ENCODE measurements around the gene SPATS2L.
A peak's percentile ranks its signal among the peaks of the same experiment; 100 is the strongest.

SPATS2L gene

GRCh38 chr2:200302940-200303727 lies 3.4 kb upstream of the SPATS2L start:
- FAIRE-seq = no peak
- TF ChIP-seq POLR2A (IDR thresholded peaks at IDR 0.05; ENCODE audit: low read depth, low read length) (no peak), POLR2AphosphoS5 (IDR thresholded peaks at IDR 0.05; ENCODE audit: low read depth, low read length) (no peak), TAF1 (IDR thresholded peaks at IDR 0.05; ENCODE audit: low read depth, low read length) (no peak), PAX5 (IDR thresholded peaks at IDR 0.05; ENCODE audit: insufficient read depth, low read length, severe bottlenecking) (no peak), SPI1 (IDR thresholded peaks at IDR 0.05; ENCODE audit: low read depth, low read length) (no peak), POU2F2 (IDR thresholded peaks at IDR 0.05; ENCODE audit: low read depth, low read length) (no peak)
- DNase-seq (ENCODE audit: insufficient read length, low spot score) = no peak

GRCh38 chr2:200305797-200306195 lies 697 bp upstream of the SPATS2L start:
- FAIRE-seq (peak; percentile 13), DNase-seq (ENCODE audit: insufficient read length, low spot score) (peak; percentile 9)
- TF ChIP-seq POLR2AphosphoS5 (IDR thresholded peaks at IDR 0.05; ENCODE audit: low read depth, low read length) (no peak), POU2F2 (IDR thresholded peaks at IDR 0.05; ENCODE audit: low read depth, low read length) (no peak), TAF1 (IDR thresholded peaks at IDR 0.05; ENCODE audit: low read depth, low read length) (no peak), SPI1 (IDR thresholded peaks at IDR 0.05; ENCODE audit: low read depth, low read length) (no peak), POLR2A (IDR thresholded peaks at IDR 0.05; ENCODE audit: low read depth, low read length) (no peak), PAX5 (IDR thresholded peaks at IDR 0.05; ENCODE audit: insufficient read depth, low read length, severe bottlenecking) (no peak)

- peak; percentile 36 for DNase-seq (ENCODE audit: insufficient read length, low spot score)
Measured at GRCh38 chr2:200306931-200307723, 634 bp downstream of the SPATS2L start.

GRCh38 chr2:200307724-200308545 lies 1.4 kb downstream of the SPATS2L start:
- no peak for DNase-seq (ENCODE audit: insufficient read length, low spot score)
- FAIRE-seq = no peak
- TF ChIP-seq PAX5 (IDR thresholded peaks at IDR 0.05; ENCODE audit: insufficient read depth, low read length, severe bottlenecking) (no peak), POU2F2 (IDR thresholded peaks at IDR 0.05; ENCODE audit: low read depth, low read length) (no peak), POLR2A (IDR thresholded peaks at IDR 0.05; ENCODE audit: low read depth, low read length) (no peak), SPI1 (IDR thresholded peaks at IDR 0.05; ENCODE audit: low read depth, low read length) (no peak), TAF1 (IDR thresholded peaks at IDR 0.05; ENCODE audit: low read depth, low read length) (no peak), POLR2AphosphoS5 (IDR thresholded peaks at IDR 0.05; ENCODE audit: low read depth, low read length) (no peak)

More at GRCh38 chr2:200306931-200307723, 634 bp downstream of the SPATS2L start:
- peak; percentile 73 for FAIRE-seq
- no peak for TF ChIP-seq TAF1 (IDR thresholded peaks at IDR 0.05; ENCODE audit: low read depth, low read length)
- no peak for TF ChIP-seq SPI1 (IDR thresholded peaks at IDR 0.05; ENCODE audit: low read depth, low read length)
- no peak for TF ChIP-seq PAX5 (IDR thresholded peaks at IDR 0.05; ENCODE audit: insufficient read depth, low read length, severe bottlenecking)
- no peak for TF ChIP-seq POLR2AphosphoS5 (IDR thresholded peaks at IDR 0.05; ENCODE audit: low read depth, low read length)
- no peak for TF ChIP-seq POU2F2 (IDR thresholded peaks at IDR 0.05; ENCODE audit: low read depth, low read length)
- no peak for TF ChIP-seq POLR2A (IDR thresholded peaks at IDR 0.05; ENCODE audit: low read depth, low read length)

GRCh38 chr2:200308546-200309295 lies 2.2 kb downstream of the SPATS2L start:
- TF ChIP-seq POU2F2 (IDR thresholded peaks at IDR 0.05; ENCODE audit: low read depth, low read length) (no peak), PAX5 (IDR thresholded peaks at IDR 0.05; ENCODE audit: insufficient read depth, low read length, severe bottlenecking) (no peak), TAF1 (IDR thresholded peaks at IDR 0.05; ENCODE audit: low read depth, low read length) (no peak), SPI1 (IDR thresholded peaks at IDR 0.05; ENCODE audit: low read depth, low read length) (no peak), POLR2AphosphoS5 (IDR thresholded peaks at IDR 0.05; ENCODE audit: low read depth, low read length) (no peak), POLR2A (IDR thresholded peaks at IDR 0.05; ENCODE audit: low read depth, low read length) (no peak)
- DNase-seq (ENCODE audit: insufficient read length, low spot score) (no peak), FAIRE-seq (peak; percentile 58)

- no peak for TF ChIP-seq POU2F2 (IDR thresholded peaks at IDR 0.05; ENCODE audit: low read depth, low read length)
- no peak for TF ChIP-seq SPI1 (IDR thresholded peaks at IDR 0.05; ENCODE audit: low read depth, low read length)
- TF ChIP-seq TAF1 (IDR thresholded peaks at IDR 0.05; ENCODE audit: low read depth, low read length) = no peak
- TF ChIP-seq POLR2A (IDR thresholded peaks at IDR 0.05; ENCODE audit: low read depth, low read length) = no peak
- TF ChIP-seq POLR2AphosphoS5 (IDR thresholded peaks at IDR 0.05; ENCODE audit: low read depth, low read length) = no peak
- no peak for TF ChIP-seq PAX5 (IDR thresholded peaks at IDR 0.05; ENCODE audit: insufficient read depth, low read length, severe bottlenecking)
- peak; percentile 54 for FAIRE-seq
Measured at GRCh38 chr2:200309296-200310049, 3.0 kb downstream of the SPATS2L start.

GRCh38 chr2:200310545-200310971 lies 4.1 kb downstream of the SPATS2L start:
- DNase-seq (ENCODE audit: insufficient read length, low spot score) (no peak), FAIRE-seq (peak; percentile 45)
- no peak for TF ChIP-seq PAX5 (IDR thresholded peaks at IDR 0.05; ENCODE audit: insufficient read depth, low read length, severe bottlenecking)

More at GRCh38 chr2:200309296-200310049, 3.0 kb downstream of the SPATS2L start:
- DNase-seq (ENCODE audit: insufficient read length, low spot score) = no peak

DNA sequence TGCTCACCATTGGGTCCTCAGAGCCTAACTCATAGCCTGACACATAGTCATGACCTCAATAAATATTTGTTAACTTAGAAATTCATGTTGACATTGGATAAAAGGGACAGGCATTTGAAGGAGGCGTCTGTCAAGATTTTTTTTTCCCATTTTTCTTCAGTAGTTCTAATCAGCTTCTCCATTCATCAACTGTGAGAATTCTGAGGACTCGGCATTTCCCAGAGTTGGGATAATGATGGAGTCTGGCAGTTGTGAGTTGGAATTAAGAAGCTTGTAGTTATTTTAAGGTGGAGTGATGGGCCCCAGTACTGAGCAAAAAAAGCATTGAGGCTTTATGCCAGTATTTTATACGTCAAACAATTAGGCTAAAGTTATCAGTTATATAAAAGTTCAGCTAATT lies 4.6 kb downstream of the SPATS2L start:
- no peak for TF ChIP-seq POLR2A (IDR thresholded peaks at IDR 0.05; ENCODE audit: low read depth, low read length)
- TF ChIP-seq SPI1 (IDR thresholded peaks at IDR 0.05; ENCODE audit: low read depth, low read length) = no peak
- FAIRE-seq = no peak
- no peak for DNase-seq (ENCODE audit: insufficient read length, low spot score)

Data from GM12891 (cell line).